KMS-11 (cell line): ENCODE results near the gene FOXD4L3.
"Not testable (repeated sequence)": the region's sequence is repeated elsewhere in the genome, so short reads cannot be mapped to it uniquely, and the experiment has no call there.

ENCODE experiments used
- H2AFZ ChIP-seq: fragments of 200-600 bp; sonication (generic); 2 replicates; pipeline ENCODE4 v1.6.1; 2016; ENCODE audit warnings: antibody characterized with exemption, mixed run types, low read depth
- H3K27ac ChIP-seq: fragments of 200-600 bp; sonication (generic); 2 replicates; pipeline ENCODE4 v1.6.1; 2016; ENCODE audit warnings: mild to moderate bottlenecking, mixed run types
- H3K27me3 ChIP-seq: fragments of 200-600 bp; sonication (generic); 2 replicates; pipeline ENCODE4 v1.6.1; 2017; ENCODE audit warnings: mild to moderate bottlenecking, low read depth, mixed run types, moderate library complexity; ENCODE audit not compliant: insufficient read depth
- H3K36me3 ChIP-seq: fragments of 200-600 bp; sonication (generic); 2 replicates; pipeline ENCODE4 v1.6.1; 2017; ENCODE audit warnings: mild to moderate bottlenecking, mixed run types; ENCODE audit not compliant: insufficient read depth
- H3K4me1 ChIP-seq: fragments of 200-600 bp; sonication (generic); 2 replicates; pipeline ENCODE4 v1.6.1; 2016; ENCODE audit warnings: mild to moderate bottlenecking, low read depth, mixed run types; ENCODE audit not compliant: poor library complexity, severe bottlenecking
- H3K4me2 ChIP-seq: fragments of 200-600 bp; sonication (generic); 2 replicates; pipeline ENCODE4 v1.7.0; 2016; ENCODE audit warnings: mild to moderate bottlenecking, mixed run types
- H3K4me3 ChIP-seq: fragments of 200-600 bp; sonication (generic); IDR thresholded peaks from 2 replicates; pipeline ENCODE4 v1.6.1; 2017; ENCODE audit warnings: low read depth, low read length, mixed read lengths; ENCODE audit not compliant: insufficient read depth
- H3K79me2 ChIP-seq: fragments of 200-600 bp; sonication (generic); 2 replicates; pipeline ENCODE4 v1.6.1; 2016; ENCODE audit warnings: low read depth, mixed run types; ENCODE audit not compliant: insufficient read depth
- H3K9ac ChIP-seq: fragments of 200-600 bp; sonication (generic); 2 replicates; pipeline ENCODE4 v1.6.1; 2016; ENCODE audit warnings: mild to moderate bottlenecking, mixed run types
- H4K20me1 ChIP-seq: fragments of 200-600 bp; sonication (generic); 2 replicates; pipeline ENCODE4 v1.6.1; 2016; ENCODE audit warnings: mild to moderate bottlenecking, mixed run types; ENCODE audit not compliant: insufficient read depth

Gene FOXD4L3

GRCh38 chr9:68318209-68318608 is 15.5 kb downstream of the FOXD4L3 start:
- not testable (repeated sequence) for H4K20me1 ChIP-seq, H3K27ac ChIP-seq, H3K27me3 ChIP-seq, H3K9ac ChIP-seq, H2AFZ ChIP-seq, H3K36me3 ChIP-seq, H3K4me1 ChIP-seq, H3K4me2 ChIP-seq, H3K4me3 ChIP-seq, H3K79me2 ChIP-seq

- H3K27ac ChIP-seq, H3K79me2 ChIP-seq, H3K9ac ChIP-seq, H3K36me3 ChIP-seq, H3K27me3 ChIP-seq, H2AFZ ChIP-seq, H4K20me1 ChIP-seq, H3K4me3 ChIP-seq, H3K4me1 ChIP-seq, H3K4me2 ChIP-seq: not testable (repeated sequence)
Measured at GRCh38 chr9:68323749-68324148, 21.1 kb downstream of the FOXD4L3 start.

- not testable (repeated sequence) for H3K4me2 ChIP-seq, H3K36me3 ChIP-seq, H3K9ac ChIP-seq, H3K4me1 ChIP-seq, H3K27me3 ChIP-seq, H3K4me3 ChIP-seq, H3K27ac ChIP-seq, H2AFZ ChIP-seq, H4K20me1 ChIP-seq, H3K79me2 ChIP-seq
Measured at GRCh38 chr9:68324518-68324917, 21.9 kb downstream of the FOXD4L3 start.

GRCh38 chr9:68329106-68329505 is 26.4 kb downstream of the FOXD4L3 start:
- not testable (repeated sequence) for H3K36me3 ChIP-seq, H3K4me3 ChIP-seq, H3K4me1 ChIP-seq, H3K4me2 ChIP-seq, H3K9ac ChIP-seq, H3K79me2 ChIP-seq, H4K20me1 ChIP-seq, H2AFZ ChIP-seq, H3K27me3 ChIP-seq, H3K27ac ChIP-seq

GRCh38 chr9:68330531-68331173 is 28.0 kb downstream of the FOXD4L3 start:
- H2AFZ ChIP-seq, H3K79me2 ChIP-seq, H3K4me3 ChIP-seq, H3K27me3 ChIP-seq, H3K27ac ChIP-seq, H3K4me1 ChIP-seq, H4K20me1 ChIP-seq, H3K36me3 ChIP-seq, H3K4me2 ChIP-seq, H3K9ac ChIP-seq: not testable (repeated sequence)

GRCh38 chr9:68332122-68332521 is 29.5 kb downstream of the FOXD4L3 start:
- not testable (repeated sequence) for H4K20me1 ChIP-seq, H3K4me3 ChIP-seq, H3K9ac ChIP-seq, H3K79me2 ChIP-seq, H2AFZ ChIP-seq, H3K4me2 ChIP-seq, H3K36me3 ChIP-seq, H3K27ac ChIP-seq, H3K4me1 ChIP-seq, H3K27me3 ChIP-seq

GRCh38 chr9:68335935-68336334 is 33.3 kb downstream of the FOXD4L3 start:
- not testable (repeated sequence) for H3K79me2 ChIP-seq

GRCh38 chr9:68336639-68337339 is 34.1 kb downstream of the FOXD4L3 start:
- not testable (repeated sequence) for H3K36me3 ChIP-seq, H3K27me3 ChIP-seq, H3K9ac ChIP-seq, H3K4me1 ChIP-seq, H3K79me2 ChIP-seq, H4K20me1 ChIP-seq, H3K4me2 ChIP-seq, H3K27ac ChIP-seq, H2AFZ ChIP-seq, H3K4me3 ChIP-seq

More at GRCh38 chr9:68335935-68336334, 33.3 kb downstream of the FOXD4L3 start:
- not testable (repeated sequence) for H3K9ac ChIP-seq, H3K4me3 ChIP-seq, H3K4me2 ChIP-seq, H3K4me1 ChIP-seq, H3K36me3 ChIP-seq, H3K27me3 ChIP-seq, H2AFZ ChIP-seq, H3K27ac ChIP-seq, H4K20me1 ChIP-seq

GRCh38 chr9:68338000-68338399 is 35.3 kb downstream of the FOXD4L3 start:
- not testable (repeated sequence) for H3K79me2 ChIP-seq, H3K9ac ChIP-seq, H3K27me3 ChIP-seq, H3K4me2 ChIP-seq, H3K4me3 ChIP-seq, H3K4me1 ChIP-seq, H3K27ac ChIP-seq, H3K36me3 ChIP-seq, H4K20me1 ChIP-seq, H2AFZ ChIP-seq

- H3K36me3 ChIP-seq, H2AFZ ChIP-seq: not testable (repeated sequence)
Measured at GRCh38 chr9:68342265-68343025, 39.8 kb downstream of the FOXD4L3 start.

More at GRCh38 chr9:68342265-68343025, 39.8 kb downstream of the FOXD4L3 start:
- not testable (repeated sequence) for H3K4me1 ChIP-seq, H3K27me3 ChIP-seq, H4K20me1 ChIP-seq, H3K4me3 ChIP-seq, H3K4me2 ChIP-seq, H3K79me2 ChIP-seq, H3K9ac ChIP-seq, H3K27ac ChIP-seq
